DOHH2 (cell line): Measurements from ENCODE around the gene S100A4.

Experiments used
- EZH2phosphoT487 ChIP-seq: fragments of 200-600 bp; sonication (generic); IDR thresholded peaks from 2 replicates; pipeline ENCODE4 v1.6.1; 2017; ENCODE audit warnings: borderline replicate concordance, mild to moderate bottlenecking, antibody characterized with exemption, low read length, moderate library complexity, mixed read lengths
- TF ChIP-seq, protein P1 (sequence below): fragments of 200-600 bp; sonication (generic); IDR thresholded peaks from one replicate; pipeline ENCODE4 v1.5.1; 2014; ENCODE audit warnings: antibody characterized with exemption, mild to moderate bottlenecking, low read depth, low read length; ENCODE audit not compliant: poor library complexity, severe bottlenecking

DNA sequence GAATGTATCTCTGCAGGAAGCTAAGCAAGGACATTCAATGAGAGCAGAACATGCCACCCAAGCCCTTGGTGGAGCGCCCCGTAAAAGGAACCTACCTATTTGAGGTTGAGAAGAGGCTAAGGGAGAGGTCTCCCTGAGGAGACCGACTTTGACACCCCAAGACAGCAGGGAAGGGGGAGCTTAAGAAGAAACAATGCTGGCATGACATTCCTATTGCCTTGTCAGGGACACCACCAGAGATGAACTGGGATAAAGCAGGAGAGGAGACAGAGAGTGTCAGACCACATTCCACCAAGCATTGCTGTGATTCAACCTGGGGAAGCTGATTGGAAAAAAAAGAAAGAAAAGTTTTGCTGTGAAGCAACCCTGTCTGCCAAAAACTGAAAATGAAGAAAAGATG is 33.3 kb upstream of the S100A4 start:
- TF ChIP-seq, protein P1, sequence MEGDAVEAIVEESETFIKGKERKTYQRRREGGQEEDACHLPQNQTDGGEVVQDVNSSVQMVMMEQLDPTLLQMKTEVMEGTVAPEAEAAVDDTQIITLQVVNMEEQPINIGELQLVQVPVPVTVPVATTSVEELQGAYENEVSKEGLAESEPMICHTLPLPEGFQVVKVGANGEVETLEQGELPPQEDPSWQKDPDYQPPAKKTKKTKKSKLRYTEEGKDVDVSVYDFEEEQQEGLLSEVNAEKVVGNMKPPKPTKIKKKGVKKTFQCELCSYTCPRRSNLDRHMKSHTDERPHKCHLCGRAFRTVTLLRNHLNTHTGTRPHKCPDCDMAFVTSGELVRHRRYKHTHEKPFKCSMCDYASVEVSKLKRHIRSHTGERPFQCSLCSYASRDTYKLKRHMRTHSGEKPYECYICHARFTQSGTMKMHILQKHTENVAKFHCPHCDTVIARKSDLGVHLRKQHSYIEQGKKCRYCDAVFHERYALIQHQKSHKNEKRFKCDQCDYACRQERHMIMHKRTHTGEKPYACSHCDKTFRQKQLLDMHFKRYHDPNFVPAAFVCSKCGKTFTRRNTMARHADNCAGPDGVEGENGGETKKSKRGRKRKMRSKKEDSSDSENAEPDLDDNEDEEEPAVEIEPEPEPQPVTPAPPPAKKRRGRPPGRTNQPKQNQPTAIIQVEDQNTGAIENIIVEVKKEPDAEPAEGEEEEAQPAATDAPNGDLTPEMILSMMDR = no peak
- TF ChIP-seq EZH2phosphoT487 = no peak
